Measurements from ENCODE around the gene PRKCA.

Gene PRKCA

DNA sequence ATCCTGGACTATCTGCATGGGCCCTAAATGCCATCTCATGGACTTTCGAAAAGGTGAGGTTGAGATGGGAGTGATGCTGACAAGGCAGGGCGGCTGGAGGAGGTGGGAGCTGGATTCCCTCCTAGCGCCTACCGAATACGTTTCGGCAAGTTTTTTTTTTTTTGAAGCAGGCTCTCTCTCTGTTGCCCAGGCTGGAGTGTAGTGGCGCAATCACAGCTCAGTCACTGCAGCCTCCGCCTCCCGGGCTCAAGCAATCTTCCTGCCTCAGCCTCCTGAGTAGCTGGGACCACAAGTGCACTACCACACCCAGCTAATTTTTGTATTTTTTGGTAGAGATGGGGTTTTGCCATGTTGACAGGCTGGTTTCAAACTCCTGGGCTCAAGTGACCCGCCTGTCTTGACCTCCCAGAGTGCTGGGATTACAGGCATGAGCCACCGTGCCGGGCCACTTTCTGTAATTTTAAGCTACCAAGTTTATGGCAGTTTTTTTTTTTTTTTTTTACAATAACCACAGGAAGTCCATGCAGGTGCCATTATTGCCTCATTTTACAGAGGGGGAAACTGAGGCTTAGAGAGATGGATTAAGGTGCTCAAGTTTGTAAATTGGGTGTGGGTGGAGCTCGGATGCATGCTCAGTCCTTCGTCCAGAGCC is 246.4 kb downstream of the PRKCA start:
- TF ChIP-seq CTCF (IDR thresholded peaks at IDR 0.05; ENCODE audit: low read depth, low read length), result no peak
- no peak for DNase-seq (ENCODE audit: extremely low read depth, low read depth)

DNA sequence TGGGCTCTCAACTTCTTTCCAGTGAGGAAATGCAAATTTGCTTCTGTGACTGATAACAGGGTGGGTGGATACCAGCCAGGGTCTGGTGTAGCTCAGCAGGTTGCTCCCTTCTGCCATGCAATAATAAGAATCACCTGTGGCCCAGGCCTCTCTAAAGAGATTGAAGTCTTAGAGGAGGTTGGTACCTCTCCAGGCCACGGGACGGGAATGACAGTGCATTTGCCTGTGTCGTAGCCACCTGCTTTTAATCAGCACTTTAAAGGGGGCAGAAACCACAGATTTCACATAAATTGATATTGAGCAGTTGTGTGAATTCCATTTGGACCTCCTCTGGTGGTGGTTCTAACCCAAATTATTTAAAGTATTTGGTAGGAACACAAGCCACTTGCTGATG is 246.9 kb downstream of the PRKCA start:
- TF ChIP-seq CTCF (IDR thresholded peaks at IDR 0.05; ENCODE audit: low read depth, low read length), result no peak
- peak; percentile 60 for DNase-seq (ENCODE audit: extremely low read depth, low read depth)

DNA sequence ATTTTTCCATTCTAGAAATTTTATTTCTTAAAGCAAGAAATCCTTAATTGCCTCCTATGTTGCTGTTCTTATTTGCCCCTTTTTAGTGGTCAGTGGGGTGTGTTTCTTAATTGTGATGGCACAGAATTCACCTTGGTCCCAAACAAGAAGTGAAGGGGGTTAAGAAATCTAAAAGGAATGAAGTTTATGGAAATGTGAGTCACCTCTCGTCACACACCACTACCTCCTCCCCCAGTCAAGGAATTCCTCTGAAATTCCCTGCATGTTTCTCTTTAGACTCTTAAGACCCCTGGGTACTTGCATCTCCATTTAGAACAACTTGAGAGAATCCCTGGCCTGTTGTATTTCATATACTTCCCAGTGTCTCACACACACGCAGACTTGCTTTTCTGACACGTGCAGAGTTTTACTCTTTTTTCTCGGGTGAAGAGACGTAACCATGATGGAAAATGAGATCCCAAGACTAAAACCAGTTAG is 247.4 kb downstream of the PRKCA start:
- no peak for DNase-seq (ENCODE audit: extremely low read depth, low read depth)
- TF ChIP-seq CTCF (IDR thresholded peaks at IDR 0.05; ENCODE audit: low read depth, low read length), result no peak

DNA sequence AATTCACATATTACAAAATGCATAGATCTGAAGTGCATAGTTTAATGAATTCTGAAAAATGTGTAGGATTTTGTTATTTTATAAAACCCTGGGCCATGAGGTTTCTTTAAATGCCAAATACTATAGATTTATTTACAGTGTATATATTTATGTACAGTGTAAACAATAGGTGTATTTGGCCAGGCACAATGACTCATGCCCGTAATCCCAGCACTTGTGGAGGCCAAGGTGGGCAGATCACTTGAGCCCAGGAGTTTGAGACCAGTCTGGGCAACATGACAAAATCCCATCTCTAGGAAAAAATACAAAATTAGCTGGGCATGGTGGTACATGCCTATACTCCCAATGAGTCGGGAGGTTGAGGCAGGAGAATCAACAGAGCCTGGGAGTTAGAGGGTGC is 249.4 kb downstream of the PRKCA start:
- no peak for DNase-seq (ENCODE audit: extremely low read depth, low read depth)
- no peak for TF ChIP-seq CTCF (IDR thresholded peaks at IDR 0.05; ENCODE audit: low read depth, low read length)

DNA sequence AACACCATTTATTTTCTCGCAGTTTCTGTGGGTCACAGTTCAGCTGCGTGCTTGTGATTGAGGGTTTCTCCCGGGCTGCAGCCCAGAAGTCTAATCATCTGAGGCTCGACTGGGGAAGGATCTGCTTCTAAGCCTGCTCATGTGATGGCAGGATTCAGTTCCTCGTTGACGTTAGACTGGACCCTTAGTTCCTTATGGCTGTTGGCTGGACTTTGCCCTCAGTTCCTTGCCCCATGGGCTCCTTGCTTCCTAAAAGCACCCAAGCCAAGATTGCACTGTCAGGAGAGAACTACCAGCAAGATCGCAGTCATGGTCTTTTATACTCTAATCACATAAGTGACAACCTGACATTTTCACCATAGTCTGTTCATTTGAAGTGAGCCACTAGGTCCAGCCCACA is 250.0 kb downstream of the PRKCA start:
- no peak for DNase-seq (ENCODE audit: extremely low read depth, low read depth)
- TF ChIP-seq CTCF (IDR thresholded peaks at IDR 0.05; ENCODE audit: low read depth, low read length), result no peak

DNA sequence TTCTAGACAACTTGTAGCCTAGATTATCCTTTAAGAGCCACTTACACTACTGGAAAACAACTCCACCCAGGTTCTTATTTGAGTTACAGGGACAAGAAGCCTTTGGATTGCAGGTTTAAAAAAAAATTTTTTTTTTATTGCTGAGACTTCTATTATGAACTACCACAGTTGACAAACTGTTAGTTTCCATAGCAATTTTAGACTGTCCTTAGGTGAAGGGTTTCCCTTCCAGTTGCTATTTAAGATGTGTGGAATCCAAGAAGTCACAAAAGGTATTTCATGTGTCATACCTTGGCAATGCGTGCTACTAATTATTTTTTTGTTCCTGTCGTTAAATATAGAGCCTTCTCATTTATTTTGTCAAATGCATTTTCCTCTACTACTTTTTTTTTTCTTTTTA is 253.2 kb downstream of the PRKCA start:
- DNase-seq (ENCODE audit: extremely low read depth, low read depth), result no peak

DNA sequence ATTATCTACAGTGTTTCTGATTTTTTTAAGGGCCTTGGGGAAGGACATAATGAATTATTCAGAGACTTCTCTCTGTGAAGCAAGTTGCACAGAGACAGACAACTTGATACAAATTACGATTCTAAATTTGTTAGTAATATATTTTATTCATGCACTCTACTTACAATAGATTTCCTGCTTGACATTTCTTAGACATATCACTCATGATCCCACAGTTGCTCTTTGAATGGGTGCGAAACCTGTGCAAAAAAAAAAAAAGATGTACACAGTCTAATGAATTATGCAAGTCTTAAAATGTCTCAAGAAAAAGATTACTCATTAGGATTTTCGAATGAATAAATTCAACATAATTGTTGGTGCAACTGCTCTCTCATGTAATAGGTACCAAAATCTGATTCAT is 254.8 kb downstream of the PRKCA start:
- no peak for TF ChIP-seq CTCF (IDR thresholded peaks at IDR 0.05; ENCODE audit: low read depth, low read length)

More for the DNA sequence above, 253.2 kb downstream of the PRKCA start:
- TF ChIP-seq CTCF (IDR thresholded peaks at IDR 0.05; ENCODE audit: low read depth, low read length), result no peak

More for the DNA sequence above, 254.8 kb downstream of the PRKCA start:
- DNase-seq (ENCODE audit: extremely low read depth, low read depth), result no peak

Data from AG09319 (cell line).